HEK293 (cell line): ENCODE data around the gene PRR5.

ENCODE experiments used
- GFI1B ChIP-seq: fragments of 450-650 bp; formaldehyde crosslinking; IDR thresholded peaks from 2 replicates; pipeline ENCODE4 v1.5.1; 2016; ENCODE audit warnings: missing biosample characterization, missing genetic modification characterization
- KLF1 ChIP-seq: fragments of 450-650 bp; formaldehyde crosslinking; IDR thresholded peaks from 2 replicates; pipeline ENCODE4 v1.5.1; 2016; ENCODE audit warnings: missing biosample characterization, missing genetic modification characterization
- ZNF274 ChIP-seq, 2 experiments: fragments of 200-500 bp in 1 of 2; fragments of 450-650 bp in 1 of 2; sonication (Bioruptor generic) in 1 of 2; formaldehyde crosslinking in 1 of 2; IDR thresholded peaks; 2 replicates each; pipeline versions ENCODE4 v1.5.1 to v1.6.1; 2014 to 2016; ENCODE audit warnings: borderline replicate concordance in 1 of 2, inconsistent platforms in 1 of 2, low read length in 1 of 2, missing biosample characterization in 1 of 2, missing genetic modification characterization in 1 of 2
- ZNF416 ChIP-seq: fragments of 450-650 bp; formaldehyde crosslinking; IDR thresholded peaks from 2 replicates; pipeline ENCODE4 v1.5.1; 2016; ENCODE audit warnings: missing biosample characterization, missing genetic modification characterization
- ZNF660 ChIP-seq: fragments of 450-650 bp; IDR thresholded peaks from 2 replicates; pipeline ENCODE4 v1.5.1; 2018; ENCODE audit warnings: missing biosample characterization, mild to moderate bottlenecking, missing genetic modification characterization
- ZNF785 ChIP-seq: fragments of 450-650 bp; formaldehyde crosslinking; IDR thresholded peaks from 2 replicates; pipeline ENCODE4 v1.5.1; 2016; ENCODE audit warnings: missing biosample characterization, missing genetic modification characterization
- TF ChIP-seq, protein P1 (sequence below): fragments of 450-650 bp; formaldehyde crosslinking; IDR thresholded peaks from 2 replicates; pipeline ENCODE4 v1.5.1; 2016; ENCODE audit warnings: missing biosample characterization, missing genetic modification characterization
- TF ChIP-seq, protein P2 (sequence below): fragments of 450-650 bp; formaldehyde crosslinking; IDR thresholded peaks from 2 replicates; pipeline ENCODE4 v1.5.1; 2016; ENCODE audit warnings: missing biosample characterization, missing genetic modification characterization
- TF ChIP-seq, protein P3 (sequence below): fragments of 450-650 bp; formaldehyde crosslinking; optimal IDR thresholded peaks from 2 replicates; pipeline ENCODE3; 2016; ENCODE audit warnings: missing biosample characterization, mild to moderate bottlenecking, missing genetic modification characterization

DNA sequence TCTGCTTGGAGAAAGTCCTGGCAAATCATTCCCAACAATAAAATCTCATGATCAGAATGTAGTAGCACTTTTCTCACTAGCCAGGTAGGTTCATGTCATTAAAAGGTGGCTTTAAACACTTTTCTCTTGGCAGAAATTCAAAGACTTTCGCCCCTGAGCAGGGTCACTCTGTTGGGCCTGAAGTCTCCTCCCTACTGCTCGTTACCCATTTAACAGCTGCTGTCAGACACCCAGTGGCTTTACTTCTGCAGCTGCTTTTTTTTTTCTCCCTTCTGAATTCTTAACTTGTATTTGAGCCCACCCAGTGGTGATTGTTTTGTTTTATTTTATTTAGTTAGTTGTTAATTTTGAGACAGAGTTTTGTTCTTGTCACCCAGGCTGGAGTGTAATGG, 75.4 kb downstream of the PRR5 start:
- TF ChIP-seq, protein P1, sequence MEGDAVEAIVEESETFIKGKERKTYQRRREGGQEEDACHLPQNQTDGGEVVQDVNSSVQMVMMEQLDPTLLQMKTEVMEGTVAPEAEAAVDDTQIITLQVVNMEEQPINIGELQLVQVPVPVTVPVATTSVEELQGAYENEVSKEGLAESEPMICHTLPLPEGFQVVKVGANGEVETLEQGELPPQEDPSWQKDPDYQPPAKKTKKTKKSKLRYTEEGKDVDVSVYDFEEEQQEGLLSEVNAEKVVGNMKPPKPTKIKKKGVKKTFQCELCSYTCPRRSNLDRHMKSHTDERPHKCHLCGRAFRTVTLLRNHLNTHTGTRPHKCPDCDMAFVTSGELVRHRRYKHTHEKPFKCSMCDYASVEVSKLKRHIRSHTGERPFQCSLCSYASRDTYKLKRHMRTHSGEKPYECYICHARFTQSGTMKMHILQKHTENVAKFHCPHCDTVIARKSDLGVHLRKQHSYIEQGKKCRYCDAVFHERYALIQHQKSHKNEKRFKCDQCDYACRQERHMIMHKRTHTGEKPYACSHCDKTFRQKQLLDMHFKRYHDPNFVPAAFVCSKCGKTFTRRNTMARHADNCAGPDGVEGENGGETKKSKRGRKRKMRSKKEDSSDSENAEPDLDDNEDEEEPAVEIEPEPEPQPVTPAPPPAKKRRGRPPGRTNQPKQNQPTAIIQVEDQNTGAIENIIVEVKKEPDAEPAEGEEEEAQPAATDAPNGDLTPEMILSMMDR (tag by site-specific recombination), result no peak
- TF ChIP-seq ZNF416 (tag by site-specific recombination), result no peak
- no peak for TF ChIP-seq ZNF274 (IDR thresholded peaks at IDR 0.05; ENCODE audit: low read length)
- no peak for TF ChIP-seq ZNF274 (tag by site-specific recombination; IDR thresholded peaks at IDR 0.05; ENCODE audit: borderline replicate concordance)
- TF ChIP-seq, protein P2, sequence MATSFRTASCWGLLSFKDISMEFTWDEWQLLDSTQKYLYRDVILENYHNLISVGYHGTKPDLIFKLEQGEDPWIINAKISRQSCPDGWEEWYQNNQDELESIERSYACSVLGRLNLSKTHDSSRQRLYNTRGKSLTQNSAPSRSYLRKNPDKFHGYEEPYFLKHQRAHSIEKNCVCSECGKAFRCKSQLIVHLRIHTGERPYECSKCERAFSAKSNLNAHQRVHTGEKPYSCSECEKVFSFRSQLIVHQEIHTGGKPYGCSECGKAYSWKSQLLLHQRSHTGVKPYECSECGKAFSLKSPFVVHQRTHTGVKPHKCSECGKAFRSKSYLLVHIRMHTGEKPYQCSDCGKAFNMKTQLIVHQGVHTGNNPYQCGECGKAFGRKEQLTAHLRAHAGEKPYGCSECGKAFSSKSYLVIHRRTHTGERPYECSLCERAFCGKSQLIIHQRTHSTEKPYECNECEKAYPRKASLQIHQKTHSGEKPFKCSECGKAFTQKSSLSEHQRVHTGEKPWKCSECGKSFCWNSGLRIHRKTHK, result no peak
- TF ChIP-seq ZNF785, result no peak
- TF ChIP-seq GFI1B (tag by site-specific recombination), result no peak
- TF ChIP-seq KLF1 (tag by site-specific recombination), result no peak
- TF ChIP-seq ZNF660, result no peak
- TF ChIP-seq, protein P3, sequence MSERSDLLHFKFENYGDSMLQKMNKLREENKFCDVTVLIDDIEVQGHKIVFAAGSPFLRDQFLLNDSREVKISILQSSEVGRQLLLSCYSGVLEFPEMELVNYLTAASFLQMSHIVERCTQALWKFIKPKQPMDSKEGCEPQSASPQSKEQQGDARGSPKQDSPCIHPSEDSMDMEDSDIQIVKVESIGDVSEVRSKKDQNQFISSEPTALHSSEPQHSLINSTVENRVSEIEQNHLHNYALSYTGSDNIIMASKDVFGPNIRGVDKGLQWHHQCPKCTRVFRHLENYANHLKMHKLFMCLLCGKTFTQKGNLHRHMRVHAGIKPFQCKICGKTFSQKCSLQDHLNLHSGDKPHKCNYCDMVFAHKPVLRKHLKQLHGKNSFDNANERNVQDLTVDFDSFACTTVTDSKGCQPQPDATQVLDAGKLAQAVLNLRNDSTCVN, result no peak
